Loucy (cell line): Measurements from ENCODE around the gene PCAT6.

Source experiments
- H2AFZ ChIP-seq: fragments of 200-600 bp; sonication (generic); 2 replicates; pipeline ENCODE4 v1.6.0; 2016; ENCODE audit warnings: antibody characterized with exemption, mild to moderate bottlenecking, low read length, moderate library complexity
- H3F3A ChIP-seq: fragments of 200-600 bp; 2 replicates; pipeline ENCODE4 v1.6.0; 2016; ENCODE audit warnings: antibody characterized with exemption, low read depth, mild to moderate bottlenecking
- H3K27me3 ChIP-seq: fragments of 200-600 bp; sonication (generic); 2 replicates; pipeline ENCODE4 v1.6.1; 2014; ENCODE audit warnings: low read length, mild to moderate bottlenecking; ENCODE audit not compliant: insufficient read depth, poor library complexity, severe bottlenecking
- H3K36me3 ChIP-seq: fragments of 200-600 bp; sonication (generic); 2 replicates; pipeline ENCODE4 v1.6.1; 2016; ENCODE audit warnings: low read length; ENCODE audit not compliant: insufficient read depth
- H3K4me1 ChIP-seq: fragments of 200-600 bp; sonication (generic); 2 replicates; pipeline ENCODE4 v1.5.1; 2014; ENCODE audit warnings: low read length, mild to moderate bottlenecking; ENCODE audit not compliant: insufficient read depth, poor library complexity, severe bottlenecking
- H3K4me2 ChIP-seq: fragments of 200-600 bp; sonication (generic); 2 replicates; pipeline ENCODE4 v1.6.0; 2014; ENCODE audit warnings: antibody characterized with exemption, low read length, low read depth, mild to moderate bottlenecking; ENCODE audit not compliant: poor library complexity, severe bottlenecking
- H3K4me3 ChIP-seq: fragments of 200-600 bp; sonication (generic); 2 replicates; pipeline ENCODE4 v1.5.1; 2014; ENCODE audit warnings: low read length, mild to moderate bottlenecking, mixed read lengths; ENCODE audit not compliant: poor library complexity, severe bottlenecking
- H3K79me2 ChIP-seq: fragments of 200-600 bp; sonication (generic); 2 replicates; pipeline ENCODE4 v1.6.1; 2014; ENCODE audit warnings: low read length; ENCODE audit not compliant: insufficient read depth
- H3K9ac ChIP-seq: fragments of 200-600 bp; sonication (generic); 2 replicates; pipeline ENCODE4 v1.6.0; 2014; ENCODE audit warnings: mild to moderate bottlenecking, low read depth, low read length, moderate library complexity; ENCODE audit not compliant: poor library complexity, severe bottlenecking
- H3K9me2 ChIP-seq: fragments of 200-600 bp; sonication (generic); replicated peaks from 2 replicates; pipeline ENCODE4 v1.6.1; 2016; ENCODE audit warnings: low read depth, low read length, mixed read lengths
- H3K9me3 ChIP-seq: fragments of 200-600 bp; sonication (generic); 2 replicates; pipeline ENCODE4 v1.6.1; 2014; ENCODE audit warnings: mild to moderate bottlenecking, antibody characterized with exemption, low read length, low read depth; ENCODE audit not compliant: insufficient read depth
- H4K20me1 ChIP-seq: fragments of 200-600 bp; sonication (generic); 2 replicates; pipeline ENCODE4 v1.6.0; 2014; ENCODE audit warnings: antibody characterized with exemption, low read length, mild to moderate bottlenecking; ENCODE audit not compliant: insufficient read depth, poor library complexity, severe bottlenecking
- CTCF ChIP-seq: fragments of 200-600 bp; sonication (generic); conservative IDR thresholded peaks from 2 replicates; pipeline ENCODE4 v1.5.1; 2014; ENCODE audit warnings: mild to moderate bottlenecking, antibody characterized with exemption, low read length
- EZH2phosphoT487 ChIP-seq: fragments of 200-600 bp; IDR thresholded peaks from 2 replicates; pipeline ENCODE4 v1.6.1; 2018; ENCODE audit warnings: antibody characterized with exemption, mild to moderate bottlenecking, moderate library complexity, borderline replicate concordance

Gene PCAT6

GRCh38 chr1:202802998-202803932, 7.5 kb upstream of the PCAT6 start:
- H3K79me2 ChIP-seq, result peaks cover 100% of the 10 kb centered on the region
- peaks cover 9% of the 10 kb centered on the region; the same call in 1 of the 2 replicates for H3K36me3 ChIP-seq
- peaks cover 71% of the 10 kb centered on the region for H4K20me1 ChIP-seq
- no peaks in the 10 kb centered on the region for H3F3A ChIP-seq
- TF ChIP-seq EZH2phosphoT487 (no peak), CTCF (no peak)
- peak overlapping the region; percentile 83 for H3K4me2 ChIP-seq
- no peaks in the 10 kb centered on the region for H3K9me3 ChIP-seq
- H3K9ac ChIP-seq, result peak overlapping the region; percentile 97
- H3K4me3 ChIP-seq, result peak overlapping the region; percentile 92
- no peaks in the 10 kb centered on the region for H3K9me2 ChIP-seq
- H3K4me1 ChIP-seq, result peaks cover 51% of the 10 kb centered on the region
- no peaks in the 10 kb centered on the region for H3K27me3 ChIP-seq
- H2AFZ ChIP-seq, result no peak overlapping the region

DNA sequence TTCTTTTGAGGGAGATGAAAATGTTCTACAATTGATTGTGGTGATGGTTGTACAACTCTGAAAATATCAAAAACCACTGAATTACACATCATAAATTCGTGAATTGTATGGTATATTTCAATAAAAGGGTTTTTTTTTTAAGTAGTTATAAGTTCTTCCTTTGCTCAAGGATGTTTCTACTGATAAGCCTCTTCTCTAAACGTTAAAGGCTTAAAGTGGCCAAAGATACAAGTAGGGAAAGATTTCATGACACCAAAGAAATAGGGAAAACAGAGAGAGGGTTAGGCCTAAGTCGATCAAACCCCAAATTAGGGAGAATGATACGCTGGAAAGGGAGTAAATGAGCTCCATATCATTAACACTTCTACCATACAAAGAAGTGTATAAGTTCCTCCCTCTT, 6.6 kb upstream of the PCAT6 start:
- TF ChIP-seq CTCF (no peak), EZH2phosphoT487 (no peak)
- 0 out of 2 replicates have a peak, but pooled peaks cover 4% of the 10 kb centered on the region for H3F3A ChIP-seq
- peaks cover 63% of the 10 kb centered on the region for H4K20me1 ChIP-seq
- no peaks in the 10 kb centered on the region for H3K27me3 ChIP-seq
- no peaks in the 10 kb centered on the region for H3K9me2 ChIP-seq
- peak overlapping the region; percentile 83 for H3K4me2 ChIP-seq
- no peak overlapping the region for H2AFZ ChIP-seq
- no peaks in the 10 kb centered on the region for H3K9me3 ChIP-seq
- H3K79me2 ChIP-seq, result peaks cover 100% of the 10 kb centered on the region
- H3K4me1 ChIP-seq, result peaks cover 58% of the 10 kb centered on the region
- peak overlapping the region; percentile 92 for H3K4me3 ChIP-seq
- peaks cover under 1% of the 10 kb centered on the region; the same call in 1 of the 2 replicates for H3K36me3 ChIP-seq
- H3K9ac ChIP-seq, result peak overlapping the region; percentile 97

DNA sequence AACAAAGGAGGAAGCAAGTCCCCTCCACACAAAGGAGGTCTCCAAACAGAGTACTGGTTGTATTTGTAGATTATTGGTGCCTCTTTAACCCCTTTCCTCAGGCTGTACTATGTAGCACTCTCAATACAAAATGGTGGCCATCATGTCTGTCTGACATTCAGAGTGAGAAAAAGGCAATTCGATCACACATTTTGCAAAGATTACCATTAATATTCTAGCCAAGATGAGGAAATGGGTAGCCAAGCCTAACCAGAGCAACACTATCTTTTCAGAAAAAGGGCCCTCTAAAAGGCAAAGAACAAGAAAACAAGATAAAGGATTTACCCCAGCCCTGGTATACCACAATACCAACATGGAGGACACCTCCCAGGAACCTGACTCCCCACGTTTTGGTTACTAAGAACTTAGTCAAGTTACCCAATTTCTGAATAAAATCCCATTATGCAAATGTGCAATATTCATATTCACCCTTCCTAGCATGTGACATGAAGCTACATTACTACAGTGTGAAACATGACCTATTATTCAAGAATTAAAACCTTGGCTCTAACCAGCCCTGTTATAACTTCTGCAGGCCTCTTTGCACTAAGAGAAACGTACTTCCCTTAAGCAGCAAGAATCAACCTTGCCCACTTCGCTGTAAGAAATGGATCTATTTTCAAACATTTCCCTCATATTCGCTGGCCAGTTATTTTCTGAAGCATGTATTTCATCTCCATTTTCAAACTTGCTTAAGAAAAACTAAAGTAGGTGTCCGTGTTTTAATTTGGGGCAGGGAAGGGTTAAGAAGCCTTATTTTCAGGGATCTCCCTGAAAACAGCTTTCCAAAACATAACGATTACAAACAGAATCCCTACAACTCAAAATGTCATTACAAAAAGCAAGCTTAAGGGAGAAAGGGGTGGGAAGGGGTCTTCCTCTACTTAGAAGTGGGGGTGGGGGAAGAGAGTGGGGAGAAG, 4.6 kb upstream of the PCAT6 start:
- Histone ChIP-seq H3K79me2 (peaks cover 85% of the 10 kb centered on the region), H3K9me2 (no peaks in the 10 kb centered on the region), H4K20me1 (peaks cover 44% of the 10 kb centered on the region), H3F3A (0 out of 2 replicates have a peak, but pooled peaks cover 7% of the 10 kb centered on the region), H3K4me2 (peak overlapping the region; percentile 83), H3K27me3 (no peaks in the 10 kb centered on the region), H3K9ac (peak overlapping the region; percentile 97), H3K4me3 (peak overlapping the region; percentile 92), H3K9me3 (no peaks in the 10 kb centered on the region), H3K4me1 (peaks cover 57% of the 10 kb centered on the region), H3K36me3 (no peaks in the 10 kb centered on the region), H2AFZ (no peak overlapping the region)
- no peak for TF ChIP-seq CTCF
- no peak for TF ChIP-seq EZH2phosphoT487
